Skin of body (tissue), 2 donors: ENCODE results near the gene CIROP. TPM values are rescaled to one million over a fixed set of nuclear protein-coding genes. Genes with fewer than 3 reads are reported as not detected.

Experiments used
- DNase-seq: peaks from one replicate; lab custom pipeline; 2025; lab: John Stamatoyannopoulos, UW
- total RNA-seq: library from RNA; depleted of rRNA; stranded (reverse); fragments of >200 nt; gene quantifications from one replicate; pipeline ENCODE4 v1.2.3, GENCODE V29; 2014

Gene CIROP
- total RNA-seq, 1 donor from 2014 or later: not detected

- no peak for DNase-seq
Measured at GRCh38 chr14:23132970-23133369, 28.2 kb upstream of the CIROP start.

DNA sequence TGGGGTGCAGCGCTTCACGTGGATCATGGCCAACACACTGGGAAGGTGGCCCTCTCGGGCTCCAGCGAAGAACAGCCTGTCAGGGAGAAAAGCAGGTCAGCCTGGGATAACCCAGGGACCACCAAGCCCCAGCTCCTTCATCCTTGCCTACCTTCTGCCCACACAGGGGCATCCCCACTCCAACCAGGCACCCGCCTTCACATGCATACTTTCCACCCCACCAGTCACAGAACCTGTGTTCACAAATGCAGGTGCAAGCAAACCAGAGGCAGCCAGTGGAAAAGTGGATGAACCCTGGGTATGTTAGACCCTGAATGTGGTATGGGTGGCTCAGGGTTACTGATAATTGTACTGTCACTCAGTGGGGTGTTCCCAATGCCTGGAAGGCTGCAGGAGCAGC is 26.7 kb upstream of the CIROP start:
- no peak for DNase-seq

- no peak for DNase-seq
Measured at GRCh38 chr14:23130871-23131270, 26.1 kb upstream of the CIROP start.

- DNase-seq: no peak
Measured at GRCh38 chr14:23129759-23130316, 25.0 kb upstream of the CIROP start.

- no peak for DNase-seq
Measured at GRCh38 chr14:23128969-23129758, 24.4 kb upstream of the CIROP start.

DNA sequence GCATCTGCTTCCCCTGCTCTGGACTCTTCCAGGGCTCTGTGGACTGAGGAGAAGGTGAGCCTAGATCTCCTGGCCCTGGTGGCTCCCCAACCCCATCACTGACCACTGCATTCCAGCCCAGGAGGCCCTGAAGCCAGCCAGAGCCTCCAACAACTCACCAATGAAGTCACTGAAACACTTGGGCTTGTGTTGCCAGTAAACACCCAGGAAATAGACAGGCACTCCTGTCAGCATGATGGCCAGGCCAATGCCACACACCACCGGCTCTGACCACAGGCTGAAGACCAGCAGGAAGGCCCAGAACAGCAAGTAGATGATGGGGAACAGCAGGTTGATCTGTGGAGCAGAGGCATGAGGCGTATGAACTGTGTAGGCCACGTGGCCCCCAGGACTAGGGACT is 23.1 kb upstream of the CIROP start:
- DNase-seq: no peak

GRCh38 chr14:23126548-23127278 is 21.9 kb upstream of the CIROP start:
- DNase-seq: no peak

DNA sequence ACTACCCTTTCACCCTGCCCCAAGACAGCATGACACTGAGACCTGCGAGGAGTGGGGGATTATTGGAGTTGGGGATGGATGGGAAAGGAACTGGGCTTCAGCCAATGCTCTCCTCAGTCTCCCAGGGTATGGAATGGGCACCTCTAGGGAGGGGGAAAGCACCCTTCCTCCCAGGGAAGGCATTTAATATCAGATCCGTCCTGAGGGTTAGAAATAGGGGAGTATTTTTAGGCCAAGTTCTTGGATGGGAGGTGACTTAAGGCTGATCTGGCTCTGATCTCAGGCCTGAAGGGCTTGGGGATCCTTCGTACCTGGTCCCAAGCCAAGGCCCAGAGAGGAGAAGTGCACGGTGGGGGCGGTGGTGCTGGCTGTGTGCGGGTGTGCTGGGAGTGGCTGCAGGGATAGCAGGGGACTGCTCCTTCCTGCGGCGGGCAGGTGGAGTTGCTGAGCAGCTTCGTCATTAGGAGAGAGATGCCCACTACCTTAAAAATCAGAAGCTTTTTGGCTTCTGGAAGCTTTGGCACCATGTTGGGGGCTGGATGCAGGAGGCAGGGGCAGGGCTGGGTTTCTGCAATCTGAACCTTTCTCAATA is 21.2 kb upstream of the CIROP start:
- DNase-seq: no peak

DNA sequence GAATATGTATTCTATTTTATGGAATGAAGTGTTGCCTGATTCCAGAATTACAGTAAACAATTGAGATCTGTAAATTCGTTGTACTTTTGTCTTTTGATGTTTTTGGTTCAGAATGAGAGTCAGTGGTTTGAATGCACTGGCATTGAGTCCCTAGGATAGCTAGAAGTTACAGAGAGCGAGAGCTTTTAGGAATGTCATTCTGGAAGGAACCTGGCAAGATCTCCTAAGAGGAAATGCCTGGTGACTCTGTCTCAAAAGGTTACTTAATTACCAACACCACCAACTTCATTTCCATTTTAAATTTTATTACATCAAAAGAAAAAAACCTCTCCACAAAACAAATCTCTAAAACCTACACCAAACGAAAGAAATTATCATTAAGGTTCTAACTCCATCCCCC is 20.2 kb upstream of the CIROP start:
- no peak for DNase-seq

- no peak for DNase-seq
Measured at GRCh38 chr14:23124337-23124954, 19.7 kb upstream of the CIROP start.

DNA sequence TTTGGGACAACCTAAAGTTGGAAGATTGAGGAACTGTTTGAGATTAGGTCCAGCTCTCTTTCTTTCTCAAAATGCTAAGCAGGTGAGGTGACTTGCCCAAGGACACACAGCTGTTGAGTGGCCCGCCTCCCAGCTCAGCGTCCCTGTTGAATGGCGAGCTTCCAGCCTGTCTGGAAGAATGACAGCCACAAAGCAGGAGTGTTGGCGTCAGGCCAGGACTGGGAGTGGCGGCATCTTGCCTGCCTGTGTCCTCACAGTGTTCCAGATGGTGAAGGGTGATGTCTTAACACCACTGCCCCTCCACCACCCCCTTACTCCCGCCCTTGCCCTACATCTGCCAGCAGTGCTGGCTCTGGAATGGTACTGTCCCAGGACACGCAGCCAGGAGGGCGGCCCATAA is 18.6 kb upstream of the CIROP start:
- no peak for DNase-seq

GRCh38 chr14:23122086-23122485 is 17.3 kb upstream of the CIROP start:
- DNase-seq: no peak

- no peak for DNase-seq
Measured at GRCh38 chr14:23121361-23121771, 16.6 kb upstream of the CIROP start.

GRCh38 chr14:23120541-23121251 is 15.9 kb upstream of the CIROP start:
- peak; percentile 85 for DNase-seq

DNA sequence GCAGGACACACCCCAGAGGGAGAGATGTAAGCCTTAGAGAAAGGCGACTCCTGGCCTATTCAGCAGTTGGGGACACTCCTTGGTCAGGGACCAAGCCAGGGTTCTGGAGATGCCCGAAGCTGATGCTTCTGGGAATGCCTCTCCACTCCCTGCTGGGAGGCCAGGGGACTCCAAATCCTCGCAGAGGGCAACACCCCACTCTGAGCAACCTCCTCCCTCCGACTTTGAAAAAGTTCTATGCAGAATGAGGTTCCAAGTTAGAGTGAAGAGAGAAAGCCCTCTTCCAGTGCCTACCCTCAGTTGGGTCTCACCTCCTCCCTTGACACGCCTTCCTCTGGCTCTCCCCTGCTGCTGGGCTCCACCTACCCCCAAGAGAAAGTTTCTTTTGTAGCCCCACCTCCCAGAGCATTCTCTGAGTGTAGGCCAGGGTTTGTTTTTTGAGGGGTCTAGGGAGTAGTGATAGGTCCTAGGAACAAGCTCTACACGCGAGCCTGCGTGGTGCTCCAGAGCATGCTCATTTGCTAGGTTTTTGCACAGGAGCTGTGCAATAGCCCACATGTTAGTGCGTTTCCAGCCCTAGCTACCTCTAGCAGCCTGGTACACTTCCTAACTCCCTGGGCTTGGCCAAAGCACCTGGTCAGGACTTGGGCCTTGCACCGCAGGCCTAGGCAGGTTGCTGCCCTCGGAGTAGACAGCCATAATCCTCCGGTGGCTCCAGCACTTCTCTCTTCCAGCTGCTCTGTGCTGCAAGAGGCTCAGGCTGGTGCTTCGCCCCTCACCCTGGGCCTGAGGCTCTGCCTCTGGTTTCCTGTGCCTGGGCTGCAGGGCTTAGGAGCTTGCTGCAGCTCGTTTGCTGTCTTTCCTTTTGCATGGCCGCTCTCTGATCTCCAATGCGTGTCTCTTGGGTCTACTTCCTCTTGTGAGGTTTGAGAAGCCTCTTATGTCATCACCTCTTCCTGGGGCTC is 14.9 kb upstream of the CIROP start:
- no peak for DNase-seq

- no peak for DNase-seq
Measured at GRCh38 chr14:23118506-23119362, 13.9 kb upstream of the CIROP start, which contains the start of gene CEBPE. Gene CEBPE, minus strand, starts transcription at chr14:23119255. Its CDS starts 164 bp downstream, at chr14:23119091.

- DNase-seq: no peak
Measured at GRCh38 chr14:23117371-23118020, 12.7 kb upstream of the CIROP start.

GRCh38 chr14:23115918-23116317 is 11.1 kb upstream of the CIROP start:
- DNase-seq: no peak
